NCI-H82 (cell line): ENCODE data around the gene D2HGDH.
"Not testable (repeated sequence)": the region's sequence is repeated elsewhere in the genome, so short reads cannot be mapped to it uniquely, and the experiment has no call there.

Experiments used
- DNase-seq: peaks from one replicate; lab custom pipeline; 2025; lab: John Stamatoyannopoulos, UW

D2HGDH gene

GRCh38 chr2:241724975-241725870 lies 9.2 kb upstream of the D2HGDH start:
- DNase-seq, result no peak

DNA sequence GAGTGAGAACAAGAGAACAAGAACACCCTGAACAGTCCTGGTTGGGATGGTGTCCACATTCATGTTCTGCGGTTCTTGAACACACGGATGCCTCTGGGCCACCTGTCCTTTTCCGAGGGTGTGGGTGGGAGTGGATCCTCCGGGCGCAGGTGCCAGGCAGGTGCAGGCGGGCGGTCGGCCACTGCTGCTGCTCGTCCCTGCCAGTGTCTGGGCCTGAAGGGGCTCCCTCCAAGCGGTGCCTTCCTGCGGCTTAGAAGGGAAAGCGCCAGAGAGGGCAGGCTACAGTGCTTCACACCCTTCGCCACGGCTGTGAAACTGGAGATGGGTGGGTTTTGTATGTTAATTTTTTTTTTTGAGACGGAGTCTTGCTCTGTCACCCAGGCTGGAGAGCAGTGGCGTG lies 8.0 kb upstream of the D2HGDH start:
- no peak for DNase-seq

DNA sequence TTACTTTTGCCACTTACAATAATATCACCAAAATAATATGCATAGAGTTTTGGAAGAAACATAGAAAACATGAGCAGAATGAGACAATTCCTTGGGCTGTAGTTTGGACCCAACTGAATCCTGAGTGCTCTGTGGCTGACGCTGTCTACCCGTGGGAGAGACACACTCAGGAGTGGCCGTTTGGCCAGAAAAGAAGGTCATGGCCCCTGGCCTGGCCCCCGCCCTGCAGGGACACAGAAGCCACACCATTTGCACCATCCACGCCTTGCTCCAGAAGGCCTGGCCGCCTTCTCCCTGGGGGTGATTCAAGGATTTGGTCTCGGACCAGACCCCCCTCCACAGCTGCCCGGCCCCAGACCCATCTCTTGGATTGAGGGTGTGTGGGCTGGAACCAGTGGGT lies 6.4 kb upstream of the D2HGDH start:
- DNase-seq, result no peak

DNA sequence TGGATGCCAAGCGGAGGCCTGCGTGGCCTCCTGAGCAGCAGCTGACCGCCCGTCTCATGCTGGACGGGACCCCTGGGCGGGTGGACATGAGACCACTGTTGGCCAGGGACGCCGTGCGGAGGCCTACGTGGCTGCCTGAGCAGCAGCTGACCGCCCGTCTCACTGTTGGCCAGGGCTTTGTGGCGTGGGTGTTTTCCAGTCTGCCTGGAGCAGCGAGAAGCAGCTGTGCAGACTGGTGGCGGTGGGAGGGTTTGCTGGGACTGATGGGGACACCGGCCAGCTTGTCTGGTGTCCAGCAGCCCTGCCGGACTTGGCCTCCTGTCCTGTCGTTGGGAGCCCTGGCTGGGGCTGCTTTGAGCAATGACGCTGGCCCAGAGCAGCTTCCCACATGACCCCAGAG lies 5.8 kb upstream of the D2HGDH start:
- DNase-seq, result no peak

DNA sequence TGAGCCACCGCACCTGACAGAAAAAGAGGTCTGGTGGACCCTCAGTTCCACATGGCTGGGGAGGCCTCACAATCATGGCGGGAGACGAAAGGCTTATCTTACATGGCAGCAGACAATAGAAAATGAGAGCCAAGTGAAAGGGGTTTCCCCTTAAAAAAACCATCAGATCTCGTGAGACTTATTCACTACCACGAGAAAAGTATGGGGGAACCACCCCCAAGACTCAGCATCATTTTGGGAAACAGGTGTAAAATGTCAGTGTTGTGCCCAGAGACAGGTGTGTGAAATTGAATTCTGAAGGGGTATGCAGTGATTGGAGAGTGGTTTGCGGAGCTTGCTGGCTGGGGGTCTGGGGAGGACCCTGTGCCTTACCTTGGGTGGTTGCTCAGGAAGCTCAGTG lies 4.6 kb upstream of the D2HGDH start:
- DNase-seq, result no peak

DNA sequence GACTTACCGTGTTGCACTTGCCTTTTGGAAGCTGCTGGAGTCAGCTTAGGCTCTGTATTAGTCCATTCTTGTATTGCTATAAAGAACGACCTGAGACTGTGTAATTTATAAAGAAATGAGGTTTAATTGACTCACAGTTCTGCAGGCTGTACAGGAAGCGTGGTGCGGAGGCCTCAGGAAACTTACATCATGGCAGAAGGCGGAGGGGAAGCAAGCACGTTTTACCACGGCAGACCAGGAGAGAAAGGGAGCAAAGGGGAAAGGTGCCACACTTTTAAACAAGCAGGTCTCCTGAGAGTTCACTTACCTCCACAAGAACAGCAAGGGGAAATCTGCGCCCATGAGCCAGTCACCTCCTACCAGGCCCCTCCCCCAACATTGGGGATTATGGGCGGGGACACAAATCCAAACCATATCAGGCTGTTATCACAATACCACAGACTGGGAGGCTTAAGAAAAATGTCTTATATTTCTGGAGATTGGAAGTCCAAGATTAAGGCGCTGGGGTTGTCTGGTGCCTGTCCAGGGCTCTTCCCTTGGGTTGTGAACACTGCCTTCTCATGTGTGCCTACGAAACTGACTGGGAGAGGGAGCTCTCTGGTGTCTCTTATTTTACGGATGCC lies 3.6 kb upstream of the D2HGDH start:
- DNase-seq, result peak; percentile 33

GRCh38 chr2:241732513-241733186 lies 1.8 kb upstream of the D2HGDH start:
- DNase-seq, result peak; percentile 51

- DNase-seq, result no peak
These were observed 831 bp upstream of the D2HGDH start for GRCh38 chr2:241733391-241734207.

DNA sequence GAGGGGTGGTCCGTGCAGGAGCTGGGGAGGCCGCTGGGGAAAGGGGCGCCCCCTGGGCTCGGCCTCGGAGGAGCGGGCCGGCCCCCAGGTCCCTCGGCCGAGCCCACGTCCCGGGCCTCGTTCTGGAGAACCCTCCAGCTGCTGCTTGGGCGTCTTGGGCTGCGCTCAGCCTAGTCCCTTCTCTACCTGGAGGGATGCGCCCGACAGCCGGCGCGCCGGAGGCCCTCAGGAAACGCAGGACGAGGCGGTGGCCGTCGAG lies 293 bp upstream of the D2HGDH start:
- no peak for DNase-seq

DNA sequence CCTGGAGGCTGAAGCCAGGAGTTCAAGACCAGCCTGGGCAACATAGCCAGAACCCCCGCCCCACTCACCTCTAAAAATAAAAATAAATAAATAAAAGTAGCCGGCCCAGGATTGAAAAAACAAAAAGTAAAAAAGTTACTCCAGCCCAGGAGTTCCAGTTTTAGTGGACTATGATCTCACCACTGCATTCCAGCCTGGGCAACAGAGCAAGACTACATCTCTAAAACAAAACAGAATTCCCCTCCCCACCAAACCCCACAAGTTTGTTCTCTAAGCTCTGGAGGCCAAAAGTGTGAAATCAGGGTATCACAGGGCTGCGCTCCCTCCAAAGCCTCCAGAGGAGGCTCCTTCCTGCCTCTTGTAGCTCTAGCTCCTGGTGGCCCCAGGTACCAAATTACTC lies 1.7 kb downstream of the D2HGDH start:
- no peak for DNase-seq

- DNase-seq, result no peak
These were observed 3.7 kb downstream of the D2HGDH start for GRCh38 chr2:241738040-241738686.

- DNase-seq, result no peak
These were observed 4.7 kb downstream of the D2HGDH start for GRCh38 chr2:241739177-241739576.

- DNase-seq, result no peak
These were observed 5.2 kb downstream of the D2HGDH start for GRCh38 chr2:241739651-241740050.

DNA sequence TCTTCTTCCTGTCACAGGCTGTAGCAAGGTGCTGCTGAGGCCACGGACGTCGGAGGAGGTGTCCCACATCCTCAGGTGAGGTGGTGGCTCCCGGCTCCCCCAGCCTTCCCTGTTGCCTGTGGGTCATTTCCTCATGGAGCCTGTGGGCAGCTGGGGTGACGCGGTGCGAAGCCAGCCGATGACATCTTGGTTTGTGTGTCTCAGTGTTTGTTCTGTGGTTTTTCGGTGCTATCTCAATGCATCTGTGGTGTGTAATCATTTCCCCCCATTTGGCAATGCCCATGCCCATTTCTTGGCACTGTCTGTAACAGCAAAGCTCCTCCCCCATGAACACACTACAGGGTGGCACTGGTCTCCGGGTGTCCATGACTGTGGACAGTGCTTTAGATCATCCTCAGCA lies 6.6 kb downstream of the D2HGDH start:
- DNase-seq, result no peak

GRCh38 chr2:241742320-241742939 lies 8.0 kb downstream of the D2HGDH start:
- DNase-seq, result no peak

- DNase-seq, result not testable (repeated sequence)
These were observed 8.6 kb downstream of the D2HGDH start for GRCh38 chr2:241743008-241743407.

- DNase-seq, result no peak
These were observed 9.2 kb downstream of the D2HGDH start for GRCh38 chr2:241743620-241744019.

DNA sequence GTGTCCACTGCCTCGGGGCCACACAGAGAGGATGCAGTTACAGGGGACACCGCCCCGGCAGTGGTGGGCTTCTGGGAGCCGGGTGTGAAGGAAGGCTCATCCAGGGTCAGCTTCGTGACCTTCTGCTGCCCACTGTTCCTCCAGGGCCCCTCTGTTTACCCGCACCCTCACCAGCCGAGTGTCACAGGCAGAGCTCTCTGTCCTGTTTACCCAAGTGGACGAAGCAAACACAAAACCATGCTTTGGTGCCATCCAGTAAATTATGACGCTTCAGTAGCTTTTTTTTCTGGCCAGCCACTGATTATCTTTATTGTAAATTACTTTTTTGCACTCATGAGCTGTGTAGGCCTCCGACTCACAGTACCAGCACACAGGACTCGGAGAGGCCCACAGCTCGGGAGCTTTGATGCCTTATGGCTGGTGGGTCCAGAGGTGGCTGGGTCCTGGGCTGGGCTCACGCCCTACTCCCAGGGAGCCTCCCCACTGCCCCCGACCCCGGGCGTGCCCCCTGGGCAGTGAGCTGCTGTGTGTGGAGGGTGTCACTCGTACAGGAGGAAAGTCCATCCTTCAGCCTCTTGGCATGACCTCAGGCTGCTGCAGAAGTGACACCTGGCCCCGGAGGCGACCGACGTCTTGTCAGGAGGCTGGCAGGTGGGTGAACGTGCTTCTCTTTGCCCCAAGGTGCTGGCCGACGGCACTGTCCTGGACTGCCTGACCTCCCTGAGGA lies 9.8 kb downstream of the D2HGDH start:
- no peak for DNase-seq

GRCh38 chr2:241745276-241745675 lies 10.8 kb downstream of the D2HGDH start:
- no peak for DNase-seq

GRCh38 chr2:241746084-241746483 lies 11.7 kb downstream of the D2HGDH start:
- DNase-seq, result no peak
